ENCODE results near the gene KCTD11. TPM values are rescaled to one million over a fixed set of nuclear protein-coding genes. Genes with fewer than 3 reads are reported as not detected.

KCTD11 gene
- total and polyA plus RNA-seq, 2 of the 13 experiments (the other 11 are each of a cell fraction or from before 2014, with no cell fraction given) = 1.6 to 2.6 TPM

DNA sequence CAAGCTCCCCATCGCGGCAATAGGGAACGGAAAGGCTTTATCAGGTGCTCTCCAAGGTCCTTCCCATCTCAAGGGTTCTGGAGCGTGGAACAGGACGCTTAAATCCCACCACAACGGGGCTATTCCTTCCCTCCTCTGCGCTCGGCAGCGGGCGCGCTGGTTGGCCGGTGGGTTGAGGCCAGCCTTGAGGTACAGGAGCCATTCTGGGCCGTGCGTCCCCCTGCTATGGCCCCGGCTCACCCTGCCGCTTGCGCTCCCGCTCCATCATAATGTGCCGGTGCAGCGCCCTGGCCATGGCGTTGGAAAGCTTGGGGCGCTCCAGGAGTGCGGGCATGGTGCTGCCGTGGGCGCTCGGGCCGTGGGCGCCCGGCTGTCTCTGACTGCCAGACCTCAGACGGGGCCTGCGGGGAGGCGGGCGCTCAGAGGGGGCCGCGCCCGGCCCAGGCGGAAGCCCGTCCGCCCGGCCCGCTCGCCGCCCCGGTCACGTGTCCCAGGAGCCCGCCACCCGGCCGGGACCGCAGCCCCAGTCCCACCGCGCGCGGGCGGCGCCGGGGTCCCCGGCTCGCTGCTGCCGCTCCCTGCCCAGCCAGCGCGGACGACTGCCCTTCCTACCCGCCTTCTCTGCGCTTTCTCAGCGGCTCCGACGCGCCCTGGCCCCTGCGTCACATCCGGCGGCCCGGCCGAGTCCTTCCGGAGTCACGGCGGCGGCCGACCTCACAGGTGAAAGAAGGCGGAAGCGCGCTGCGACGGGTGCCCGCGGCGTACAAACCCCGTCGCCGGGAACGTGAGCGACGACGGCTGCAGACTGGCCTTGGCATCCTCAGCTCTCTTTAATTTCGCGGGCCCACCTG is 37.0 kb upstream of the KCTD11 start, which contains the start of gene GPS2 (continued):
- TF ChIP-seq ZNF607 (CRISPR knock-in tag; IDR thresholded peaks at IDR 0.05; ENCODE audit: borderline replicate concordance) (peak; percentile 62; the same call in 1 of the 2 replicates), ZNF3 (CRISPR knock-in tag; IDR thresholded peaks at IDR 0.05) (no peak), NR2F1 (CRISPR knock-in tag; IDR thresholded peaks at IDR 0.05) (no peak), FOXK2 (IDR thresholded peaks at IDR 0.05) (no peak), HOXA9 (CRISPR knock-in tag; IDR thresholded peaks at IDR 0.05; ENCODE audit: borderline replicate concordance) (peak; percentile 64), MIER2 (CRISPR knock-in tag; IDR thresholded peaks at IDR 0.05) (peak; percentile 86), MXI1 (IDR thresholded peaks at IDR 0.05; ENCODE audit: borderline replicate concordance, low read depth, low read length) (peak; percentile 74; the same call in 1 of the 3 replicates), ZNF350 (CRISPR knock-in tag; IDR thresholded peaks at IDR 0.05; ENCODE audit: borderline replicate concordance, low read depth) (peak; percentile 83), POLR2G (IDR thresholded peaks at IDR 0.05; ENCODE audit: low read depth, low read length) (peak; percentile 91), ARNTL (CRISPR knock-in tag; IDR thresholded peaks at IDR 0.05) (peak; percentile 73; the same call in 1 of the 2 replicates), ZNF790 (CRISPR knock-in tag; IDR thresholded peaks at IDR 0.05; ENCODE audit: borderline replicate concordance) (no peak), ZNF121 (CRISPR knock-in tag; IDR thresholded peaks at IDR 0.05) (no peak), ZNF788 (CRISPR knock-in tag; IDR thresholded peaks at IDR 0.05; ENCODE audit: borderline replicate concordance) (peak; percentile 87; the same call in 1 of the 2 replicates), AGO2 (optimal IDR thresholded peaks at IDR 0.05; ENCODE audit: low read depth, low read length) (peak; percentile 84), ZNF674 (CRISPR knock-in tag; IDR thresholded peaks at IDR 0.05; ENCODE audit: low read depth) (no peak), SSRP1 (CRISPR knock-in tag; IDR thresholded peaks at IDR 0.05) (no peak)
- TF ChIP-seq, protein P1, sequence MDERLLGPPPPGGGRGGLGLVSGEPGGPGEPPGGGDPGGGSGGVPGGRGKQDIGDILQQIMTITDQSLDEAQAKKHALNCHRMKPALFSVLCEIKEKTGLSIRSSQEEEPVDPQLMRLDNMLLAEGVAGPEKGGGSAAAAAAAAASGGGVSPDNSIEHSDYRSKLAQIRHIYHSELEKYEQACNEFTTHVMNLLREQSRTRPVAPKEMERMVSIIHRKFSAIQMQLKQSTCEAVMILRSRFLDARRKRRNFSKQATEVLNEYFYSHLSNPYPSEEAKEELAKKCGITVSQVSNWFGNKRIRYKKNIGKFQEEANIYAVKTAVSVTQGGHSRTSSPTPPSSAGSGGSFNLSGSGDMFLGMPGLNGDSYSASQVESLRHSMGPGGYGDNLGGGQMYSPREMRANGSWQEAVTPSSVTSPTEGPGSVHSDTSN (CRISPR knock-in tag; IDR thresholded peaks at IDR 0.05) = no peak
- TF ChIP-seq, protein P2, sequence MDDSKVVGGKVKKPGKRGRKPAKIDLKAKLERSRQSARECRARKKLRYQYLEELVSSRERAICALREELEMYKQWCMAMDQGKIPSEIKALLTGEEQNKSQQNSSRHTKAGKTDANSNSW (CRISPR knock-in tag; IDR thresholded peaks at IDR 0.05; ENCODE audit: borderline replicate concordance) = no peak
- TF ChIP-seq, protein P3, sequence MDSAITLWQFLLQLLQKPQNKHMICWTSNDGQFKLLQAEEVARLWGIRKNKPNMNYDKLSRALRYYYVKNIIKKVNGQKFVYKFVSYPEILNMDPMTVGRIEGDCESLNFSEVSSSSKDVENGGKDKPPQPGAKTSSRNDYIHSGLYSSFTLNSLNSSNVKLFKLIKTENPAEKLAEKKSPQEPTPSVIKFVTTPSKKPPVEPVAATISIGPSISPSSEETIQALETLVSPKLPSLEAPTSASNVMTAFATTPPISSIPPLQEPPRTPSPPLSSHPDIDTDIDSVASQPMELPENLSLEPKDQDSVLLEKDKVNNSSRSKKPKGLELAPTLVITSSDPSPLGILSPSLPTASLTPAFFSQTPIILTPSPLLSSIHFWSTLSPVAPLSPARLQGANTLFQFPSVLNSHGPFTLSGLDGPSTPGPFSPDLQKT (CRISPR knock-in tag; IDR thresholded peaks at IDR 0.05; ENCODE audit: borderline replicate concordance) = no peak
- TF ChIP-seq, protein P4, sequence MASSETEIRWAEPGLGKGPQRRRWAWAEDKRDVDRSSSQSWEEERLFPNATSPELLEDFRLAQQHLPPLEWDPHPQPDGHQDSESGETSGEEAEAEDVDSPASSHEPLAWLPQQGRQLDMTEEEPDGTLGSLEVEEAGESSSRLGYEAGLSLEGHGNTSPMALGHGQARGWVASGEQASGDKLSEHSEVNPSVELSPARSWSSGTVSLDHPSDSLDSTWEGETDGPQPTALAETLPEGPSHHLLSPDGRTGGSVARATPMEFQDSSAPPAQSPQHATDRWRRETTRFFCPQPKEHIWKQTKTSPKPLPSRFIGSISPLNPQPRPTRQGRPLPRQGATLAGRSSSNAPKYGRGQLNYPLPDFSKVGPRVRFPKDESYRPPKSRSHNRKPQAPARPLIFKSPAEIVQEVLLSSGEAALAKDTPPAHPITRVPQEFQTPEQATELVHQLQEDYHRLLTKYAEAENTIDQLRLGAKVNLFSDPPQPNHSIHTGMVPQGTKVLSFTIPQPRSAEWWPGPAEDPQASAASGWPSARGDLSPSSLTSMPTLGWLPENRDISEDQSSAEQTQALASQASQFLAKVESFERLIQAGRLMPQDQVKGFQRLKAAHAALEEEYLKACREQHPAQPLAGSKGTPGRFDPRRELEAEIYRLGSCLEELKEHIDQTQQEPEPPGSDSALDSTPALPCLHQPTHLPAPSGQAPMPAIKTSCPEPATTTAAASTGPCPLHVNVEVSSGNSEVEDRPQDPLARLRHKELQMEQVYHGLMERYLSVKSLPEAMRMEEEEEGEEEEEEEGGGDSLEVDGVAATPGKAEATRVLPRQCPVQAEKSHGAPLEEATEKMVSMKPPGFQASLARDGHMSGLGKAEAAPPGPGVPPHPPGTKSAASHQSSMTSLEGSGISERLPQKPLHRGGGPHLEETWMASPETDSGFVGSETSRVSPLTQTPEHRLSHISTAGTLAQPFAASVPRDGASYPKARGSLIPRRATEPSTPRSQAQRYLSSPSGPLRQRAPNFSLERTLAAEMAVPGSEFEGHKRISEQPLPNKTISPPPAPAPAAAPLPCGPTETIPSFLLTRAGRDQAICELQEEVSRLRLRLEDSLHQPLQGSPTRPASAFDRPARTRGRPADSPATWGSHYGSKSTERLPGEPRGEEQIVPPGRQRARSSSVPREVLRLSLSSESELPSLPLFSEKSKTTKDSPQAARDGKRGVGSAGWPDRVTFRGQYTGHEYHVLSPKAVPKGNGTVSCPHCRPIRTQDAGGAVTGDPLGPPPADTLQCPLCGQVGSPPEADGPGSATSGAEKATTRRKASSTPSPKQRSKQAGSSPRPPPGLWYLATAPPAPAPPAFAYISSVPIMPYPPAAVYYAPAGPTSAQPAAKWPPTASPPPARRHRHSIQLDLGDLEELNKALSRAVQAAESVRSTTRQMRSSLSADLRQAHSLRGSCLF (CRISPR knock-in tag; IDR thresholded peaks at IDR 0.05; ENCODE audit: borderline replicate concordance) = no peak
